DND-41 (cell line): Measurements from ENCODE around the gene TMEM119.

Experiments used
- ATAC-seq: fragments of 200-7000 bp; cut with Tn5 transposase; 3 replicates; pipeline ENCODE4 v1.9.1; 2021; ENCODE audit warnings: low read depth; ENCODE audit not compliant: insufficient read depth
- DNase-seq: peaks from one replicate; pipeline ENCODE4 v3.0.0-alpha.2; 2020
- H2AFZ ChIP-seq: 2 replicates; pipeline ENCODE4 v1.6.0; 2012; ENCODE audit warnings: low read depth, low read length
- H3K27ac ChIP-seq: 2 replicates; pipeline ENCODE4 v1.5.1; 2012; ENCODE audit warnings: low read length, inconsistent platforms
- H3K27me3 ChIP-seq: fragments of 200-600 bp; sonication (generic); 2 replicates; pipeline ENCODE4 v1.6.0; 2012; ENCODE audit warnings: low read length, mild to moderate bottlenecking, inconsistent platforms; ENCODE audit not compliant: insufficient read depth, poor library complexity
- H3K36me3 ChIP-seq: 2 replicates; pipeline ENCODE4 v1.5.1; 2012; ENCODE audit warnings: low read length, inconsistent platforms; ENCODE audit not compliant: insufficient read depth
- H3K4me1 ChIP-seq: 2 replicates; pipeline ENCODE4 v1.5.1; 2012; ENCODE audit warnings: mild to moderate bottlenecking, low read length; ENCODE audit not compliant: insufficient read depth
- H3K4me2 ChIP-seq: 2 replicates; pipeline ENCODE4 v1.6.0; 2012; ENCODE audit warnings: mild to moderate bottlenecking, moderate library complexity, low read length, inconsistent platforms; ENCODE audit not compliant: insufficient read depth
- H3K4me3 ChIP-seq, 2 experiments: fragments of 200-600 bp in 1 of 2; shearing (Covaris generic) in 1 of 2; 2 replicates each; pipeline ENCODE4 v1.5.1; 2012 to 2016; ENCODE audit warnings: inconsistent platforms in 2 of 2, low read length in 2 of 2, mild to moderate bottlenecking in 2 of 2, low read depth in 1 of 2, moderate library complexity in 1 of 2
- H3K79me2 ChIP-seq: 2 replicates; pipeline ENCODE4 v1.6.0; 2012; ENCODE audit warnings: low read length, inconsistent platforms; ENCODE audit not compliant: insufficient read depth
- H3K9ac ChIP-seq: 2 replicates; pipeline ENCODE4 v1.6.0; 2012; ENCODE audit warnings: low read depth, mild to moderate bottlenecking, inconsistent platforms, low read length, moderate library complexity
- H3K9me3 ChIP-seq: 2 replicates; pipeline ENCODE4 v1.5.1; 2012; ENCODE audit warnings: low read length, moderate library complexity, mild to moderate bottlenecking, inconsistent platforms; ENCODE audit not compliant: insufficient read depth, severe bottlenecking
- H4K20me1 ChIP-seq: 2 replicates; pipeline ENCODE4 v1.6.0; 2012; ENCODE audit warnings: low read length; ENCODE audit not compliant: insufficient read depth
- CTCF ChIP-seq: IDR thresholded peaks from 2 replicates; pipeline ENCODE4 v1.5.1; 2012; ENCODE audit warnings: borderline replicate concordance, low read length, moderate library complexity, mild to moderate bottlenecking; ENCODE audit not compliant: poor library complexity, severe bottlenecking; ENCODE audit errors: extremely low read depth
- EZH2 ChIP-seq: IDR thresholded peaks from 3 replicates; pipeline ENCODE4 v1.6.1; 2012; ENCODE audit warnings: borderline replicate concordance, low read depth, mild to moderate bottlenecking, moderate library complexity, low read length, inconsistent platforms; ENCODE audit not compliant: severe bottlenecking

The TMEM119 gene

GRCh38 chr12:108571609-108572165 is 26.2 kb downstream of the TMEM119 start:
- no peak for ATAC-seq
- Histone ChIP-seq H3K4me1 (no peaks in the 10 kb centered on the region), H3K9me3 (no peaks in the 10 kb centered on the region), H3K4me3 (no peak overlapping the region), H3K9ac (no peak overlapping the region), H3K27me3 (no peaks in the 10 kb centered on the region), H3K79me2 (no peaks in the 10 kb centered on the region), H3K4me2 (no peak overlapping the region), H3K27ac (no peak overlapping the region), H4K20me1 (no peaks in the 10 kb centered on the region), H3K36me3 (peaks cover 23% of the 10 kb centered on the region), H2AFZ (no peak overlapping the region)
- DNase-seq: no peak
- no peak for TF ChIP-seq CTCF
- TF ChIP-seq EZH2: no peak

GRCh38 chr12:108570743-108571608 is 26.9 kb downstream of the TMEM119 start:
- no peaks in the 10 kb centered on the region for H4K20me1 ChIP-seq
- H2AFZ ChIP-seq: no peak overlapping the region
- ATAC-seq: no peak
- no peak overlapping the region for H3K4me2 ChIP-seq
- no peak overlapping the region for H3K4me3 ChIP-seq
- no peaks in the 10 kb centered on the region for H3K27me3 ChIP-seq
- no peak overlapping the region for H3K9ac ChIP-seq
- H3K36me3 ChIP-seq: peaks cover 31% of the 10 kb centered on the region
- H3K79me2 ChIP-seq: no peaks in the 10 kb centered on the region
- TF ChIP-seq EZH2: no peak
- TF ChIP-seq CTCF: peak; percentile 54
- H3K4me1 ChIP-seq: peaks cover 6% of the 10 kb centered on the region; the same call in 1 of the 2 replicates
- H3K9me3 ChIP-seq: no peaks in the 10 kb centered on the region
- H3K27ac ChIP-seq: no peak overlapping the region
- DNase-seq: peak; percentile 23

- no peak overlapping the region for H3K9ac ChIP-seq
- H3K4me1 ChIP-seq: peaks cover 29% of the 10 kb centered on the region
- peaks cover 50% of the 10 kb centered on the region for H3K36me3 ChIP-seq
- H3K27me3 ChIP-seq: no peaks in the 10 kb centered on the region
- H4K20me1 ChIP-seq: no peaks in the 10 kb centered on the region
- H3K27ac ChIP-seq: no peak overlapping the region
- H2AFZ ChIP-seq: no peak overlapping the region
- DNase-seq (peak; percentile 75), ATAC-seq (peak; percentile 83)
- no peak overlapping the region for H3K4me3 ChIP-seq
- H3K79me2 ChIP-seq: peaks cover 6% of the 10 kb centered on the region
- no peak for TF ChIP-seq EZH2
- H3K9me3 ChIP-seq: no peaks in the 10 kb centered on the region
- H3K4me2 ChIP-seq: no peak overlapping the region
These were observed 29.3 kb downstream of the TMEM119 start for GRCh38 chr12:108568338-108569154.
